Mononuclear cell (primary cell): ENCODE data around the gene RAB28. TPM values are rescaled to one million over a fixed set of nuclear protein-coding genes. Genes with fewer than 3 reads are reported as not detected.

ENCODE experiments used
- H3K27me3 ChIP-seq: 2 replicates; pipeline ENCODE4 v1.6.0; 2011; ENCODE audit warnings: low read length, control low read depth; ENCODE audit not compliant: insufficient read depth
- H3K4me1 ChIP-seq: 2 replicates; pipeline ENCODE4 v1.5.1; 2011; ENCODE audit warnings: mild to moderate bottlenecking, low read length, control low read depth; ENCODE audit not compliant: insufficient read depth
- H3K4me3 ChIP-seq: 2 replicates; pipeline ENCODE4 v1.5.1; 2011; ENCODE audit warnings: mild to moderate bottlenecking, low read length, moderate library complexity
- H3K9me3 ChIP-seq: 2 replicates; pipeline ENCODE4 v1.5.1; 2011; ENCODE audit warnings: low read depth, mild to moderate bottlenecking, control low read depth, low read length
- total RNA-seq: library from RNA; depleted of rRNA; stranded (reverse); fragments of >200 nt; gene quantifications from one replicate; pipeline ENCODE4 v1.2.3, GENCODE V29; 2012

The RAB28 gene
- total RNA-seq, 1 donor: 5.6 TPM

DNA sequence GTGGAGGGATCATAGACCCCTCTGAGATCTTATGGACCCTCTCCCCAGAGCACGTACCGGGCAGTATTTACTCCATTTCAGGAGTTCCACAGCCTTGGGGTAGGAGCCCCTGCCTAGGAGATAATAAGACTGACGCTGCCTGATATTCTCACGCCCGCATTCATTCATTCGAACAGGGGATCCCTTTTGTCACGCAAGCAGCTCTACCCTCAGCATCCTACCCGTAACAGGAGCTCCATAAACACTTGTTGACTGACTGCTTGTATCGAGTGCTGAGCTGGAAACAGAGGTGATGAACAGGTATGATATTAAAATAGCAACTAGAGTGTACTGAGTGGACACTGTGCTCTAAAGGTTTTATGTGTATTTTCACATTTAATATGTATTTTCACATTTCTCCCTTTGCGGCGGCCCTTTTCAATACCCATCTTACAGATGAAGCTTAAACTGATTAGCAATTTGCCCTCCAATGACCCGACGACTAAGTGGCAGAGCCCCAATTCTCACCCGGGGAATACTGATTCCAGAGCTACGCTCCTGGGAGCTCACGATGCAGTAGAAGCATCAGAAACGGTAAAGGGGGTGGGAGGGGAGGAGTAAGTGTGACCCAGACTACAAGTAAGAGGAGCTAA, 888 bp downstream of the RAB28 start:
- Histone ChIP-seq H3K27me3 (peaks cover 12% of the 10 kb centered on the region), H3K9me3 (no peaks in the 10 kb centered on the region), H3K4me1 (peaks cover 17% of the 10 kb centered on the region), H3K4me3 (peak overlapping the region; percentile 62)

DNA sequence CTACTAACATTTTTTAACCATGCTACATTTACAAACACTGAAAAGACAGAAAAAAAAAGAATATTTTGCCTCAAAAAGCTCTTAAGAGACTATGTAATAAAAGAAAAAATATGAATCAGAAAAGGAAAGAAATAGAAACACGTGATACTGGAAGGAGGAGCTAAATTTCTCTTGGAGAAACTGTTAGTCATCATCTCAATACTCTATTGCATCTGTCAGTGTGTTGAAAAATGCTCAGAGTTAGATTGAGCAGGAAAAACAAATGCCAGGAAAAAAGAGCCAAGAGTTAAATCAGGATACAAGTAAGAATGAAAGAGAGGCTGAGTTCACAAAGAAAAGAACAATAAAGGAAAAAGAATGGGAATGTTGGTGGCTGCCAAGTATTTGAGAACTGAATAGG, 2.6 kb downstream of the RAB28 start:
- no peak overlapping the region for H3K4me3 ChIP-seq
- peaks cover 17% of the 10 kb centered on the region for H3K4me1 ChIP-seq

DNA sequence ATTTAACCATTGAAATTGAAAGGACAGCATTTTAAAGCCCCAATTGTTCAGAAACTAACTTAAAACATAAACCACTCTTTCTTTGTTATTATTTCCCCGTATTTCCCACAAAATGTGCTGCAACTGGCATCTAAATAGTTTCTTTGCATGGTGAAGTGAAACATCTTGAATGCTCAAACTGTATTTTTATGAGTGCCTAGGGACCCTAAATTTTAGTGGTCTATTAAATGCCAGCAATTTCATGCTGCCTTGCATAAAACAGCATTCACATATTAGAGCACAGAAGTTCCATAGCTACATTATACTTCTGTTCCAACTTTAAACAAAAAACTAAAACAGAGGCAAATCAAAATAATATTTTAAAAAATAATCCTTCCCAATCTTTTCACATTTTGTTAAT, 5.4 kb downstream of the RAB28 start:
- no peaks in the 10 kb centered on the region for H3K9me3 ChIP-seq
- peaks cover 12% of the 10 kb centered on the region for H3K4me1 ChIP-seq
- H3K27me3 ChIP-seq: no peaks in the 10 kb centered on the region
- no peak overlapping the region for H3K4me3 ChIP-seq

More for the DNA sequence above, 2.6 kb downstream of the RAB28 start:
- Histone ChIP-seq H3K27me3 (no peaks in the 10 kb centered on the region), H3K9me3 (no peaks in the 10 kb centered on the region)

DNA sequence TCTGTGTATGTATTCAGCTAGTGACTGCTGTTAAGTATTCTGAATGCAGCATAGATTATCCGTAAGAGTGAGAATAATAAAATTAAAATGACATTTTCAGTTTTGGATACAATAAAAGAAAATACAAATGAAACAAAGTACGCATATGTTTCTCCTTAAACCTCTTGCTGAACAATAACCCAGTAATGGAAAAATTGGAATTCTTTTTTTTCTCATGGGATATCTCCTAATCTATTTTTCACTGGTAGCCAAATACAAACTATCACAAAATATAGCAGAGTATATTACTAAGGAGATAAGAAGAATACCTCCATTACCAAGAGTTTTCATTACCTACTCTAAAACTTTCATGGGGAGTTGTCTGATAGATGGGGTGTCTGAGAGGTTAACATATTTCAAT, 6.0 kb downstream of the RAB28 start:
- Histone ChIP-seq H3K27me3 (no peaks in the 10 kb centered on the region), H3K4me1 (peaks cover 6% of the 10 kb centered on the region), H3K4me3 (no peak overlapping the region), H3K9me3 (no peaks in the 10 kb centered on the region)

DNA sequence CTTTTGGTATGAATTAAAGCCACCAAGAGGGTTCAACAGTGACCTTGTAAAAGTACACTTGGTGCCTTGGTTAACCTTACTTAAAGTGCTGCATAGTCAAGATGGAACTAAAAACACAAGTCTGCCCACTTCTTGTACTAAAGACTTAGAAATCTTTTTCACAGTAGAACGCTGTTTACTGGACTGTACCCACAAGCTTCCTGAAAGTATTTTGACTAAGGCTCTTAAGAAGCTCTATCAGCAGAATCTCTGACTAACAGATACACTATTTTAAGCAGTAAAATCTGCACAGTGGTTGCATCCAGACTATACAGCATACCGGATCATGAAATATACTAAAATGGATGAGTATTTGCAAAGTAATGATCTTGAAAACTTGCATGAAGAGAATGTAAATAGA, 7.2 kb downstream of the RAB28 start:
- Histone ChIP-seq H3K9me3 (no peaks in the 10 kb centered on the region), H3K4me3 (no peak overlapping the region), H3K27me3 (no peaks in the 10 kb centered on the region), H3K4me1 (no peaks in the 10 kb centered on the region)

DNA sequence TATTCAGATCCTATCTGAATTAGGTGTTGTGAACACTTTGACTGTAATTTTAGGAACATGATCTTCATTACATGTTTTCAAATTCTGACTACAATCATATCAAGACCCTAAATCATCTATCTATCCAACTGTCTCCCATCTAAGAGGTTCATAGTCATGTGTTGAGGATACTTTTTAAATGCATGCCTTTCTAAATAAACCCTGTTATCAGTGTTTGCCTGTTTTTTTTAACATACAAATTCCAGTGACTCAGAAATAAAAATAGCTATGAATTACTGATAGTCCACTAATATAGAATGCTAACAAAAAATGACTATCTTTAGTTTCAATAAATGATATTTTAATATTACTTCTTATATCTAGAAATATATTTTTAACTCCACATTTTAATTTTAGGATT, 8.0 kb downstream of the RAB28 start:
- H3K9me3 ChIP-seq: no peaks in the 10 kb centered on the region
- no peaks in the 10 kb centered on the region for H3K4me1 ChIP-seq
- H3K27me3 ChIP-seq: no peaks in the 10 kb centered on the region
- no peak overlapping the region for H3K4me3 ChIP-seq

DNA sequence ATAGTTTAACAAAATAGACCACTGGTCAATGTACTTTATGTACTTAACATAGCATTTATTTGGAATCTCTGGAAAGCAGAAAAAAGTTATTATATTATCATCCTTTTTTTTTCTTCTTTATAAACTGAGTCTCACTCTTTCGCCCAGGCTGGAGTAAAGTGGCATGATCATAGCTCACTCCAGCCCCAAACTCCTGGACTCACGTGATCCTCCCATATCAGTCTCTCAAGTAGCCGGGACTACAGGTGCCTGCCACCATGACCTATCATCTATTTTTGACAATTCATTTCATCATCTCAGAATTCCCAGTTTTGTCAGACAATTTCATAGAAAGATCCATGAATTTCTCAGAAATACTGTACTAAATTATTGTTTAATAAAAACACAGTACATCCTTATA, 12.7 kb downstream of the RAB28 start:
- H3K4me3 ChIP-seq: no peak overlapping the region
- no peaks in the 10 kb centered on the region for H3K9me3 ChIP-seq
- H3K4me1 ChIP-seq: no peaks in the 10 kb centered on the region
- H3K27me3 ChIP-seq: no peaks in the 10 kb centered on the region

DNA sequence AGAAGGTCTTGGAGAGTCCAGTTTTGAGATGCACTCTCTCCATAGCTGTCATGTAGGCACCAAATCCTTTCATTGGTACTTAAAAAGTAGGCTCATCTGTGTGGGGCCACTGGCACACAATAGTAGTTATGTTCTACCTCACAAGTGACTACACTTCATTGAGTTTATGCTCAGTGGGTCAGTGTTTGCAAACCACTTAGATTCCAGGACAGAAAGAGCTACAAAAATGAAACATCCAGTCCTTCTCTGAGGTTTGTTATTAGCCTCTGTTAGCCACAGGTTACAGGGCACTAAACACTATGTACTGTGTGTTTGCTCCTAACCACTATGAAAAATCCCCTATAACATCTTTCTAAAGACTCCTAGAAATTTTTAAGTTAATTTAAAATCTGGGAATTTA, 13.8 kb downstream of the RAB28 start:
- Histone ChIP-seq H3K4me1 (no peaks in the 10 kb centered on the region), H3K27me3 (no peaks in the 10 kb centered on the region), H3K4me3 (no peak overlapping the region), H3K9me3 (no peaks in the 10 kb centered on the region)

DNA sequence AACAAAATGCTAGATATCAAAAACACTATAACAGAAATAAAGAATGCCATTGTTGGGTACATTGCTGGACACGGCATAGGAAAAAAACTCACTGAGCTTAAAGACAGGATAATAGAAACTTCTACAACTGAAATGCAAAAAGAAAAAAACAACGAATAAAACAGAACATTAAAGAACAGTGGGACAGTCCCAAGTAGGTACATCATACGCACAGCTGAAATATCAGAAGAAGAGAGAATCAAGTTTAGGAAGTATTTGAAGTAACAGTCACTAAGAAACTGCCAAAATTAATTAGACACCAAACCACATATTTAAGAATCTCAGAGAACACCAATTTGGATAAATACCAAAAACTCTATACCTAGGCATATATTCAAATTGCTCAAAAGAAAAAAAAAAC, 19.2 kb downstream of the RAB28 start:
- Histone ChIP-seq H3K4me1 (no peaks in the 10 kb centered on the region), H3K4me3 (no peak overlapping the region), H3K27me3 (no peaks in the 10 kb centered on the region), H3K9me3 (no peaks in the 10 kb centered on the region)

DNA sequence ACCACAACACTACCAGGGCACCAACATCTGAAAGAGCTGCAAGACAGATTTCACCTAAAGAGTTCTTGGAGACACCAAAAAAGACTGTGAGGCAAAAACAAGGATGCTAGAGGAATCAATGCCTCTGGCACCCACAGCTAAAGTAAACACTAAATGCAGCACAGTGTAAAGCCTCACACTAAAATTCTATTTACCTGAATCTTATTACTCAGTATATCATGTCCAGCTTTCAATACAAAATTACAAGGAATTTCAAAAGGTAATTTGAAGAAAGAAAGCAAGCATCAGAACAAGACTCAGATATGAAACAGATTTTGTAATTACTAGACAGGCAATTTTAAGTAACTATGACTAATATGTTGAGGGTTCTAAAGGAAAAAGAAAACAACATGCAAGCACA, 19.6 kb downstream of the RAB28 start:
- Histone ChIP-seq H3K4me3 (no peak overlapping the region), H3K4me1 (no peaks in the 10 kb centered on the region), H3K9me3 (no peaks in the 10 kb centered on the region), H3K27me3 (no peaks in the 10 kb centered on the region)

DNA sequence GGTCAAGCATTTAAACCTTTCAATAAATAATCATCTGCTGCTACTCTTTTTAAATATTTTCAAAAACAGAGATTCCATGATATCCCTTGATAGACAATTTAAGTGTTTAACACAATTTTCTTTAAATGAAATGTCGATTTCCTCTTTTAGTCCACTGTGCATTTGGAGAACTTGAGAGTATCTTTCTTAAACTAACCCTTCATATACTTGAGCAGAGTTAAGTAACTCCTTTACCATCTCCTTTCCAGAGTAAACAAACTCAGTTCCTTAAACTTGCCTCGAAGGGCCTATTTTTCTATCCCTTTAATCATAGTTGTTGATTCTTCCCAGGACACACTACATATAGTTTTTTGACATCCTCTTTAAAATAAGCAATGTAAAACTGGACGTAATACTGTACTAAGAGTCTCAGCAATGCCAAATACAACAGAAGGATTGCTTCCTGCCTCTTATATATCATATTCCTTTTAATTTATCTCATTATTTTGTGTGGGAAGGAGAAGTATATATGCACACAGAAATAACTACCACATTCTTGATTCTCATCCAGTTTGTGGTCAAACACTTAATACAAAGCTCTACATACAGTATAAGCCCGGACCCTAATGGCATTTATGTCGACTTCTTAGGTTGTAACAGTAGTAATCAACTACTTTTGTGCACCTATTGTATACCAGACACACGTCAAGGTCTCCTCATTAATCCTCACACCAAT, 22.8 kb downstream of the RAB28 start:
- Histone ChIP-seq H3K4me3 (no peak overlapping the region), H3K27me3 (no peaks in the 10 kb centered on the region), H3K9me3 (no peaks in the 10 kb centered on the region), H3K4me1 (no peaks in the 10 kb centered on the region)

DNA sequence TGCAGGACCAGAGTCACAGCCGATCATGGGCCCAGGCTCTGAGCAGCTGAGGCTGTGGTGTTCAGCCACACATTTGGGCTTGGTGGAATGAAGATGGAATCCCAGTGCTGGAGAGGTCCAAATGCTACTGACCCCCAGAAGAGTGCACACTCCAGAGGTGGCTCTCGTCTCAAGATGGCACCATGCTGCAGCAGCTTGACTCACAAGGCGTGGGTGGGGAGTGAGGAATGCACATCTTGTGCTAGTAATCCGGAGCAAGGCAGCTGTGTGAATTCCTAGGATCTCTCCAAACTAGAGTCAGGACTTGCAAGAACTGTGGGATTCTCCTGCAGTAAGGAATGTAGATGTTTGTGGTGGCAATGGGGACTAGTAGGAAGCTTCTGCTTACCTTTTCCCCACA, 28.7 kb downstream of the RAB28 start:
- no peak overlapping the region for H3K4me3 ChIP-seq
- H3K27me3 ChIP-seq: no peaks in the 10 kb centered on the region
- no peaks in the 10 kb centered on the region for H3K4me1 ChIP-seq
- peaks cover 12% of the 10 kb centered on the region for H3K9me3 ChIP-seq

DNA sequence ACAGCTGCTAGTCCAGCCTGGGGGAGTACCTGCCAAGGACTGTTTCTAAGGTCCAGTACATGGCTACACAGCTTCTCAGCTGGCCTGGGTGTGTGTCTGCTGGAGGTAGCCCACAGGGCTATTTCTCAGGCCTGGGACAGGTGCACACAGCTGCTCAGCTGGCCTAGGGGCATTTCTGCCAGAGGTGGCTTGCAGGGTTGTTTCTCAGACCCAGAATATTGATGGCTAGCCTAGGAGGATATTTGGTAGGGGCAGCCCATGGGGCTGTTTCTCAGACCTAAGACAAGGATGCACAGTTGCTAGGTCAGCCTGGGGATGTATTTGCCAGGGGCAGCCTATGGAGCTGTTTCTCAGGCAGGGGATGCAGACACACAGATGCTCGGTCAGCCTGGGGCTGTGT, 29.4 kb downstream of the RAB28 start:
- H3K9me3 ChIP-seq: peaks cover 12% of the 10 kb centered on the region
- no peaks in the 10 kb centered on the region for H3K27me3 ChIP-seq
- H3K4me1 ChIP-seq: no peaks in the 10 kb centered on the region
- H3K4me3 ChIP-seq: no peak overlapping the region

DNA sequence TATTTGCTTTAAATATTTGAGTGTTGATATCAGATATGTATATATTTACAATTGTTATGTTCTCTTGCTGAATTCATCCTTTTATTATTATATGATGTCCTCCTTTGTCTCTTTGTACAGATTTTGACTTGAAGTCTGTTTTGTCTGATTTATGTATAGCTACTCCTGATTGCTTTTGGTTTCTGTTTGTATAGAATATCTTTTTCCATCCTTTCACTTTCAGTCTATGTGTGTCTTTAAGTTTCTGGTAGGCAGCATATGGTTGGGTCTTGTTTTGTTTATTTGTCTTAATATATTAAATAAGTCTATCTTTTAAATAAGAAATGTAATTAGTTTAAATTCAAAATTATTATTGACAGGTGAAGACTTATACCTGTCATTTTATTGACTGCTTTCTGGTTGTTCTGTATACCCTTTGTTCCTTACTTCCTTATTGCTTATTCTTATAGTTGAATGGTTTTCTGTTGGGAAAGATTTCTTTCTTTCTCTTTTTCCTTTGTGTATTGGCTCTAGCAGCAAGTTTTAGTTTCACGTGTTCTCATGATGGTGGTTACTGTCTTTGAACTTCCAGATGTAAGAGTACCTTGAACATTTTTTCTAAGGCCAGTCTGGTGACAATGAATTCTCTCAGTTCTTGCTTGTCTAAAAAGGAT, 31.1 kb downstream of the RAB28 start:
- no peaks in the 10 kb centered on the region for H3K27me3 ChIP-seq
- H3K4me3 ChIP-seq: no peak overlapping the region
- H3K9me3 ChIP-seq: peaks cover 12% of the 10 kb centered on the region
- H3K4me1 ChIP-seq: no peaks in the 10 kb centered on the region

DNA sequence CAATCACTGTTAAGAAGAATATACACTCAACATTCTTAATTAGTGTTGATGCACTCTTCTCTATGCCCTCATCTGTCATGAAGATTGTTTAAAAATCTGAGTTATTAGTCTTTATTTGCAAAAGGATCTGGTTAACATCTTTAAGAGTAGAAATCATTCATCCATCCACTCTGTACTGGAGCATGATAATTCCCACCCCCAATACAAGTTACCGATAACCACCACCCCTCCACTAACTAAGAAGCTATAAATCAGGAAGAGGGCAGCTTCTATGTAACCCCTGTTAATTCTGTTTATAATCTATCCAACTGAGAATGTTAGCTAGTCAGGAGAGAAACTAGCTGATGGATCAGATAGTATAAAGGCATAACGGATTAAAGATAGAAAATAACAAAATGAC, 34.5 kb downstream of the RAB28 start:
- H3K27me3 ChIP-seq: no peaks in the 10 kb centered on the region
- peaks cover 12% of the 10 kb centered on the region for H3K9me3 ChIP-seq
- H3K4me1 ChIP-seq: no peaks in the 10 kb centered on the region
- no peak overlapping the region for H3K4me3 ChIP-seq
